ENCODE results near the gene PHC2.

- TF ChIP-seq CTCF (IDR thresholded peaks at IDR 0.05 in 2 of 3, conservative IDR thresholded peaks at IDR 0.05 in 1 of 3; ENCODE audit: borderline replicate concordance in 1 of 3, insufficient read depth in 1 of 3, low read depth in 2 of 3, low read length in 2 of 3) (no peak), POLR2A (IDR thresholded peaks at IDR 0.05; ENCODE audit: borderline replicate concordance, extremely low read depth, insufficient read depth, insufficient read length) (no peak), SIN3A (IDR thresholded peaks at IDR 0.05; ENCODE audit: low read depth) (no peak), EZH2 (IDR thresholded peaks at IDR 0.05) (no peak)
- TF ChIP-seq, protein P1, sequence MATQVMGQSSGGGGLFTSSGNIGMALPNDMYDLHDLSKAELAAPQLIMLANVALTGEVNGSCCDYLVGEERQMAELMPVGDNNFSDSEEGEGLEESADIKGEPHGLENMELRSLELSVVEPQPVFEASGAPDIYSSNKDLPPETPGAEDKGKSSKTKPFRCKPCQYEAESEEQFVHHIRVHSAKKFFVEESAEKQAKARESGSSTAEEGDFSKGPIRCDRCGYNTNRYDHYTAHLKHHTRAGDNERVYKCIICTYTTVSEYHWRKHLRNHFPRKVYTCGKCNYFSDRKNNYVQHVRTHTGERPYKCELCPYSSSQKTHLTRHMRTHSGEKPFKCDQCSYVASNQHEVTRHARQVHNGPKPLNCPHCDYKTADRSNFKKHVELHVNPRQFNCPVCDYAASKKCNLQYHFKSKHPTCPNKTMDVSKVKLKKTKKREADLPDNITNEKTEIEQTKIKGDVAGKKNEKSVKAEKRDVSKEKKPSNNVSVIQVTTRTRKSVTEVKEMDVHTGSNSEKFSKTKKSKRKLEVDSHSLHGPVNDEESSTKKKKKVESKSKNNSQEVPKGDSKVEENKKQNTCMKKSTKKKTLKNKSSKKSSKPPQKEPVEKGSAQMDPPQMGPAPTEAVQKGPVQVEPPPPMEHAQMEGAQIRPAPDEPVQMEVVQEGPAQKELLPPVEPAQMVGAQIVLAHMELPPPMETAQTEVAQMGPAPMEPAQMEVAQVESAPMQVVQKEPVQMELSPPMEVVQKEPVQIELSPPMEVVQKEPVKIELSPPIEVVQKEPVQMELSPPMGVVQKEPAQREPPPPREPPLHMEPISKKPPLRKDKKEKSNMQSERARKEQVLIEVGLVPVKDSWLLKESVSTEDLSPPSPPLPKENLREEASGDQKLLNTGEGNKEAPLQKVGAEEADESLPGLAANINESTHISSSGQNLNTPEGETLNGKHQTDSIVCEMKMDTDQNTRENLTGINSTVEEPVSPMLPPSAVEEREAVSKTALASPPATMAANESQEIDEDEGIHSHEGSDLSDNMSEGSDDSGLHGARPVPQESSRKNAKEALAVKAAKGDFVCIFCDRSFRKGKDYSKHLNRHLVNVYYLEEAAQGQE (IDR thresholded peaks at IDR 0.05; ENCODE audit: low read depth), result no peak
Observed at GRCh38 chr1:33442141-33442540, 11.2 kb upstream of the PHC2 start.

Measured in HCT116 (cell line).